Measurements from ENCODE around the gene SATB1. TPM values are rescaled to one million over a fixed set of nuclear protein-coding genes. Genes with fewer than 3 reads are reported as not detected.

The SATB1 gene
- total RNA-seq, 1 experiment from 2014 or later: 15.6 TPM

DNA sequence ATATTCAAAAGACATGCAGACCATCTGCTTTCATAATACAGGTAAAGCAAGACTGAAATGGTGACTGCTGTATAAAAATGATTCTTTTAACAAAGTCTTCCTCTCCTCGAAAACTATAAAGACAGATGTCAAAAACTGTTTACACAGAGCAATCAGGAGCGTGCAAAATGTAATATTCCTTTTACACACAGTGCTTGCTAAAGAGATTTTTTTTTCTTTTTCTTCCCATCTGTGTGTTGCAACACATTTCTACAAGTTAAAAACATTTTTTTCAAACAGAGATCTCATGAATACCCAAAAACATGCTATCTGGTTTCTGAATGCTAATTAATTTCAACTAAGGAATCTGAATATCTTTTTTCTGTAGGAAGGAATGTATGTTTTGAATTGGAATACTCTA lies 22.1 kb downstream of the SATB1 start:
- Histone ChIP-seq H3K4me2 (ENCODE audit: low read length) (no peak overlapping the region), H3K9me3 (ENCODE audit: low read length) (no peaks in the 10 kb centered on the region), H3K36me3 (ENCODE audit: low read depth, low read length) (no peaks in the 10 kb centered on the region), H3K4me3 (ENCODE audit: low read length) (no peak overlapping the region), H4K20me1 (ENCODE audit: low read length) (no peaks in the 10 kb centered on the region), H3K79me2 (ENCODE audit: low read length) (no peaks in the 10 kb centered on the region), H3K4me1 (ENCODE audit: insufficient read depth, low read length) (no peaks in the 10 kb centered on the region), H3K9ac (ENCODE audit: low read length) (no peak overlapping the region), H3K27me3 (ENCODE audit: low read length) (no peaks in the 10 kb centered on the region), H3F3A (ENCODE audit: low read length, unreplicated experiment) (no peaks in the 10 kb centered on the region), H3K9me2 (replicated peaks; ENCODE audit: low read length) (no peaks in the 10 kb centered on the region), H3K27ac (ENCODE audit: low read length) (no peak overlapping the region), H2AFZ (ENCODE audit: low read length) (no peak overlapping the region)
- ATAC-seq (no peak), DNase-seq (no peak)
- CTCF ChIA-PET: no interaction called here
- POLR2A ChIA-PET (ENCODE audit: unreplicated experiment): no interaction called here
- BruUV-seq (replicated peaks): no TSS peak
- TF ChIP-seq CTCF (conservative IDR thresholded peaks at IDR 0.05; ENCODE audit: low read depth, low read length) (no peak), EZH2phosphoT487 (IDR thresholded peaks at IDR 0.05; ENCODE audit: borderline replicate concordance, low read length) (no peak), EZH2 (IDR thresholded peaks at IDR 0.05; ENCODE audit: low read length, unreplicated experiment) (no peak)
- intact Hi-C loops (cut with micrococcal nuclease): no loop called here

- H3K27me3 ChIP-seq (ENCODE audit: low read length): no peaks in the 10 kb centered on the region
- no peak overlapping the region for H3K4me3 ChIP-seq (ENCODE audit: low read length)
- H3K4me1 ChIP-seq (ENCODE audit: insufficient read depth, low read length): no peaks in the 10 kb centered on the region
- no peaks in the 10 kb centered on the region for H3F3A ChIP-seq (ENCODE audit: low read length, unreplicated experiment)
- H3K9me3 ChIP-seq (ENCODE audit: low read length): no peaks in the 10 kb centered on the region
- no TSS peak for BruUV-seq (replicated peaks)
- no peak for TF ChIP-seq CTCF (conservative IDR thresholded peaks at IDR 0.05; ENCODE audit: low read depth, low read length)
- no peak for TF ChIP-seq EZH2phosphoT487 (IDR thresholded peaks at IDR 0.05; ENCODE audit: borderline replicate concordance, low read length)
- TF ChIP-seq EZH2 (IDR thresholded peaks at IDR 0.05; ENCODE audit: low read length, unreplicated experiment): no peak
- no peak overlapping the region for H3K27ac ChIP-seq (ENCODE audit: low read length)
- no peaks in the 10 kb centered on the region for H3K36me3 ChIP-seq (ENCODE audit: low read depth, low read length)
- CTCF ChIA-PET: no interaction called here
- no peaks in the 10 kb centered on the region for H3K9me2 ChIP-seq (replicated peaks; ENCODE audit: low read length)
- no peak overlapping the region for H3K9ac ChIP-seq (ENCODE audit: low read length)
- intact Hi-C loops (cut with micrococcal nuclease): no loop called here
- no peaks in the 10 kb centered on the region for H4K20me1 ChIP-seq (ENCODE audit: low read length)
- ATAC-seq (no peak), DNase-seq (no peak)
- POLR2A ChIA-PET (ENCODE audit: unreplicated experiment): no interaction called here
- H3K4me2 ChIP-seq (ENCODE audit: low read length): no peak overlapping the region
- H3K79me2 ChIP-seq (ENCODE audit: low read length): no peaks in the 10 kb centered on the region
- no peak overlapping the region for H2AFZ ChIP-seq (ENCODE audit: low read length)
Observed at GRCh38 chr3:18402239-18402799, 22.8 kb downstream of the SATB1 start.

DNA sequence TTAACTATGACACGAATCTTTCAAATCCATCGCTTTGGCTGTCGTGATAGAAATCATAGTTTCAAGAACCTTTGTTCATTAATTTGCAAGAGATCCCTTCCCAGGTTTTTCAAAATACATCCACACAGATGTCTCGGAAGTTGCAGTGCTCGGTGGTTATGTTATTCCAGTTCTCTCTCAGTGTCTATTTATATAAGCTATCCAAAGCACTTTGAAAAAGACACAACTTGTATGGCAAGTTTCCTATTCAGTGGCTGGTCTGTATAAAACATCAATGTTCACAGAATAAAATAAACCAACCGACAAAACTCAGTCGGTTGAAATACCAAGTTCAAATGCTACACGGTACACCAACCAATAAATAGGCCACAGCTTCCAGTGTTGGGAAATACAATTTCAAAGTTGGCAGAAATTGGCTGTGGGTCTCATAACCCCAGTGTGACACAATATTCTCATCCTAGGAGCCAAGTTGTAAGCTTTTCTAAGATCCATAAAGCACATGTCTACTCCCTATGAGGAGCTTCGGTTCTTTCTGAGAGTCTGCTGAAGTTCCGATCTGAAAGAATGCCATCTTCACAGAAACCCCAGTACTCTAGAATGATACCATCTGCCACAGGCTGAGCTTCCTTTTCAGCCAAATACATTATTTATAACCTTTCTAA lies 23.7 kb downstream of the SATB1 start:
- no TSS peak for BruUV-seq (replicated peaks)
- ChIA-PET POLR2A (ENCODE audit: unreplicated experiment) (interaction anchor here (0.6 kb wide), 1 partner anchor 1733 kb away, joined by 4 read pairs; no protein-coding TSS in a partner anchor), CTCF (no interaction called here)
- no peaks in the 10 kb centered on the region for H3K79me2 ChIP-seq (ENCODE audit: low read length)
- no peak for ATAC-seq
- H3K4me3 ChIP-seq (ENCODE audit: low read length): no peak overlapping the region
- no peak overlapping the region for H3K4me2 ChIP-seq (ENCODE audit: low read length)
- no peaks in the 10 kb centered on the region for H3K9me2 ChIP-seq (replicated peaks; ENCODE audit: low read length)
- no peak overlapping the region for H3K27ac ChIP-seq (ENCODE audit: low read length)
- no peak for DNase-seq
- TF ChIP-seq CTCF (conservative IDR thresholded peaks at IDR 0.05; ENCODE audit: low read depth, low read length) (no peak), EZH2 (IDR thresholded peaks at IDR 0.05; ENCODE audit: low read length, unreplicated experiment) (no peak), EZH2phosphoT487 (IDR thresholded peaks at IDR 0.05; ENCODE audit: borderline replicate concordance, low read length) (no peak)
- no peak overlapping the region for H3K9ac ChIP-seq (ENCODE audit: low read length)
- H4K20me1 ChIP-seq (ENCODE audit: low read length): no peaks in the 10 kb centered on the region
- H3F3A ChIP-seq (ENCODE audit: low read length, unreplicated experiment): no peaks in the 10 kb centered on the region
- H2AFZ ChIP-seq (ENCODE audit: low read length): no peak overlapping the region
- no peaks in the 10 kb centered on the region for H3K27me3 ChIP-seq (ENCODE audit: low read length)
- intact Hi-C loops (cut with micrococcal nuclease): no loop called here
- no peaks in the 10 kb centered on the region for H3K4me1 ChIP-seq (ENCODE audit: insufficient read depth, low read length)
- H3K9me3 ChIP-seq (ENCODE audit: low read length): no peaks in the 10 kb centered on the region
- no peaks in the 10 kb centered on the region for H3K36me3 ChIP-seq (ENCODE audit: low read depth, low read length)
